GM12878 (cell line): ENCODE measurements around the gene ZBED1.

Experiments
- TF ChIP-seq, protein P1 (sequence below), 3 experiments: IDR thresholded peaks in 2 of 3; conservative IDR thresholded peaks in 1 of 3; 2 replicates each; pipeline ENCODE4 v1.5.1; 2011; ENCODE audit warnings: low read depth in 3 of 3, low read length in 3 of 3, mild to moderate bottlenecking in 3 of 3, control low read depth in 2 of 3, moderate library complexity in 2 of 3, inconsistent platforms in 1 of 3, mixed read lengths in 1 of 3; ENCODE audit not compliant: control insufficient read depth in 2 of 3, insufficient read depth in 1 of 3; ENCODE audit errors: extremely low read depth in 1 of 3
- TF ChIP-seq, protein P2 (sequence below): fragments of 450-650 bp; formaldehyde crosslinking; IDR thresholded peaks from 2 replicates; pipeline ENCODE4 v1.4.0; 2020; ENCODE audit warnings: mild to moderate bottlenecking, moderate library complexity

DNA sequence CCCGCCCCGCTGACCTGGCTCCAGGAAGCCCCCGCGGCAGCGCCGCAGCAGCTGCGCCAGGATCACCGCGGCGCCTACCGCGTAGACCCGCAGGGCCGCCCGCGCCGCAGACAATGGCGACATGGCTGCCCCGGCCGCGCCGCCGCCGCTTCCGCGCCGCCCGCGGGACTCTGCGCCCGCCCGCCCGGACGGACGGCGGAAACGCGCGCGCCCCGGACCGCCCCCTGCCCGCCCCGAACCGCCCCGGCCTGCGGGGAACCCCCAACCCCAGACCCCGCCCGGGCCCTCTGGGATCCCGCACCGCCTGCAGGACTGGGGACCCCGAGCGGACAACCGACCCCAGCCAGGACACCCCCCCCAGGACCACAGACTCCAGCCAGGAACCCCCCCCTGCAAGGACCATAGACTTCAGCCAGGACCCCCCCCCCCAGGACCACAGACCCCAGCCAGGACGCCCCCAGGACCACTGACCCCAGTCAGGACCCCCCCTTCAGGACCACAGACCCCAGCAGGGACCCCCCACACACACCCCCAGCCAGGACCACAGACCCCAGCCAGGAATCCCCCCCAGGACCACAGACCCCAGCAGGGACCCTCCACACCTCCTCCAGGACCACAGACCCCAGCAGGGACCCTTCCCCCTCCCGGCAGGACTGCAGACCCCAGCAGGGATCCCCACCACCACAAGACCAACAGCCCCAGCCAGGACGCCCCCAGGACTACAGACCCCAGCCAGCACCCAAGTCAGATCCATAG is at the start of gene ZBED1, which contains the start of gene DHRSX:
- TF ChIP-seq, protein P1, sequence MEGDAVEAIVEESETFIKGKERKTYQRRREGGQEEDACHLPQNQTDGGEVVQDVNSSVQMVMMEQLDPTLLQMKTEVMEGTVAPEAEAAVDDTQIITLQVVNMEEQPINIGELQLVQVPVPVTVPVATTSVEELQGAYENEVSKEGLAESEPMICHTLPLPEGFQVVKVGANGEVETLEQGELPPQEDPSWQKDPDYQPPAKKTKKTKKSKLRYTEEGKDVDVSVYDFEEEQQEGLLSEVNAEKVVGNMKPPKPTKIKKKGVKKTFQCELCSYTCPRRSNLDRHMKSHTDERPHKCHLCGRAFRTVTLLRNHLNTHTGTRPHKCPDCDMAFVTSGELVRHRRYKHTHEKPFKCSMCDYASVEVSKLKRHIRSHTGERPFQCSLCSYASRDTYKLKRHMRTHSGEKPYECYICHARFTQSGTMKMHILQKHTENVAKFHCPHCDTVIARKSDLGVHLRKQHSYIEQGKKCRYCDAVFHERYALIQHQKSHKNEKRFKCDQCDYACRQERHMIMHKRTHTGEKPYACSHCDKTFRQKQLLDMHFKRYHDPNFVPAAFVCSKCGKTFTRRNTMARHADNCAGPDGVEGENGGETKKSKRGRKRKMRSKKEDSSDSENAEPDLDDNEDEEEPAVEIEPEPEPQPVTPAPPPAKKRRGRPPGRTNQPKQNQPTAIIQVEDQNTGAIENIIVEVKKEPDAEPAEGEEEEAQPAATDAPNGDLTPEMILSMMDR (IDR thresholded peaks at IDR 0.05 in 2 of 3, conservative IDR thresholded peaks at IDR 0.05 in 1 of 3; ENCODE audit: control insufficient read depth in 2 of 3, extremely low read depth in 1 of 3, insufficient read depth in 1 of 3, low read depth in 3 of 3, low read length in 3 of 3): no peak
- TF ChIP-seq, protein P2, sequence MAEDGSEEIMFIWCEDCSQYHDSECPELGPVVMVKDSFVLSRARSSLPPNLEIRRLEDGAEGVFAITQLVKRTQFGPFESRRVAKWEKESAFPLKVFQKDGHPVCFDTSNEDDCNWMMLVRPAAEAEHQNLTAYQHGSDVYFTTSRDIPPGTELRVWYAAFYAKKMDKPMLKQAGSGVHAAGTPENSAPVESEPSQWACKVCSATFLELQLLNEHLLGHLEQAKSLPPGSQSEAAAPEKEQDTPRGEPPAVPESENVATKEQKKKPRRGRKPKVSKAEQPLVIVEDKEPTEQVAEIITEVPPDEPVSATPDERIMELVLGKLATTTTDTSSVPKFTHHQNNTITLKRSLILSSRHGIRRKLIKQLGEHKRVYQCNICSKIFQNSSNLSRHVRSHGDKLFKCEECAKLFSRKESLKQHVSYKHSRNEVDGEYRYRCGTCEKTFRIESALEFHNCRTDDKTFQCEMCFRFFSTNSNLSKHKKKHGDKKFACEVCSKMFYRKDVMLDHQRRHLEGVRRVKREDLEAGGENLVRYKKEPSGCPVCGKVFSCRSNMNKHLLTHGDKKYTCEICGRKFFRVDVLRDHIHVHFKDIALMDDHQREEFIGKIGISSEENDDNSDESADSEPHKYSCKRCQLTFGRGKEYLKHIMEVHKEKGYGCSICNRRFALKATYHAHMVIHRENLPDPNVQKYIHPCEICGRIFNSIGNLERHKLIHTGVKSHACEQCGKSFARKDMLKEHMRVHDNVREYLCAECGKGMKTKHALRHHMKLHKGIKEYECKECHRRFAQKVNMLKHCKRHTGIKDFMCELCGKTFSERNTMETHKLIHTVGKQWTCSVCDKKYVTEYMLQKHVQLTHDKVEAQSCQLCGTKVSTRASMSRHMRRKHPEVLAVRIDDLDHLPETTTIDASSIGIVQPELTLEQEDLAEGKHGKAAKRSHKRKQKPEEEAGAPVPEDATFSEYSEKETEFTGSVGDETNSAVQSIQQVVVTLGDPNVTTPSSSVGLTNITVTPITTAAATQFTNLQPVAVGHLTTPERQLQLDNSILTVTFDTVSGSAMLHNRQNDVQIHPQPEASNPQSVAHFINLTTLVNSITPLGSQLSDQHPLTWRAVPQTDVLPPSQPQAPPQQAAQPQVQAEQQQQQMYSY (CRISPR knock-in tag): no peak
